ENCODE data around the gene C8G. TPM values are rescaled to one million over a fixed set of nuclear protein-coding genes. Genes with fewer than 3 reads are reported as not detected.

C8G gene
- total and polyA plus RNA-seq, 9 of the 15 experiments (the other 6 are each of a cell fraction or from before 2014, with no cell fraction given): 0.35 to 5.9 (median 2.7) TPM; not detected in 2

DNA sequence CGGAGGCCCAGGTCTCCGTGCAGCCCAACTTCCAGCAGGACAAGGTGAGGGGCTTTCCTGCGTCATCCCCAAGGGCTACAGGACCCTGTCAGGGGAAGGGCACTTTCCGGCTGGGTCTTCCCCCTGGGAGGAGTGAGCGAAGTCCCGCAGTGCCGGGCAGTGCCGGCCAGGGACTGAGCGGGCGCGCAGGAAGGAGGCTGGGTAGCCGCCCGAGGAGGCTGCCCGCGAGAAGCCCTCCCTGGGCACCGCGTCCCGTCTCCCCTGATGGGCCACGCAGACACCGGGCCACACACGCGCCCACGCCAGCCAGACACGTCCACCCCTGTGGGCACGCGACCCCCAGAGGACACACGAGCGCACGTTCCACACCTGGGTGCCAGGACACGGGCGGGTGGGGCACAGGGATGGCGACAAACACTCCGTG lies 32.6 kb downstream of the C8G start:
- POLR2A ChIA-PET: interaction anchor here (1.5 kb wide), 2 partner anchors 11 to 13 kb away, joined by 4 to 5 read pairs; no protein-coding TSS in a partner anchor
- no peaks in the 10 kb centered on the region for H3K9me1 ChIP-seq (ENCODE audit: control insufficient read depth, insufficient read depth, low read length)
- in situ Hi-C loops (cut with MboI) (no loop called here), intact Hi-C loops (cut with micrococcal nuclease) (no loop called here)
- H2AFZ ChIP-seq (ENCODE audit: low read depth, low read length): peak overlapping the region; percentile 97
- H3K4me1 ChIP-seq (replicated peaks in 1 of 2; ENCODE audit: control insufficient read depth in 2 of 2, insufficient read depth in 2 of 2, low read length in 2 of 2): peaks cover 9 to 96% of the 10 kb centered on the region in 2 experiments; a peak in 4 of 5 replicates
- 49% methylated on average over 17 of the region's 33 CpGs for WGBS (ENCODE audit: insufficient coverage, low coverage, missing lambda C conversion rate)
- H3K4me3 ChIP-seq: peak overlapping the region; percentile 54
- H3K27me3 ChIP-seq (ENCODE audit: control insufficient read depth in 2 of 2, insufficient read depth in 2 of 2, low read length in 2 of 2): no peaks in the 10 kb centered on the region
- no peaks in the 10 kb centered on the region for H3K79me2 ChIP-seq (ENCODE audit: control insufficient read depth, insufficient read depth, low read length)
- peak overlapping the region; percentile 82 for H3K4me2 ChIP-seq (ENCODE audit: insufficient read depth, low read length)
- no peaks in the 10 kb centered on the region for H3K36me3 ChIP-seq (ENCODE audit: control insufficient read depth, insufficient read depth, low read length)
- no peaks in the 10 kb centered on the region for H3K9me3 ChIP-seq (replicated peaks; ENCODE audit: control insufficient read depth, insufficient read depth, low read depth, low read length)
- H4K20me1 ChIP-seq (replicated peaks; ENCODE audit: control insufficient read depth, insufficient read depth, low read length): no peaks in the 10 kb centered on the region
- FAIRE-seq (no peak), DNase-seq (ENCODE audit: extremely low read depth in 1 of 4, low spot score in 3 of 4) (no peak), ATAC-seq (no peak)
- peak overlapping the region; percentile 51 to 92; a peak in 3 of 4 replicates for H3K9ac ChIP-seq (ENCODE audit: insufficient read depth in 1 of 2, low read depth in 2 of 2, low read length in 2 of 2)
- no TSS peak for BruUV-seq (replicated peaks)
- peak overlapping the region; percentile 59; the same call in 1 of the 3 replicates for H3K27ac ChIP-seq (ENCODE audit: extremely low read depth, low read depth, low read length)
- TF ChIP-seq, protein P1, sequence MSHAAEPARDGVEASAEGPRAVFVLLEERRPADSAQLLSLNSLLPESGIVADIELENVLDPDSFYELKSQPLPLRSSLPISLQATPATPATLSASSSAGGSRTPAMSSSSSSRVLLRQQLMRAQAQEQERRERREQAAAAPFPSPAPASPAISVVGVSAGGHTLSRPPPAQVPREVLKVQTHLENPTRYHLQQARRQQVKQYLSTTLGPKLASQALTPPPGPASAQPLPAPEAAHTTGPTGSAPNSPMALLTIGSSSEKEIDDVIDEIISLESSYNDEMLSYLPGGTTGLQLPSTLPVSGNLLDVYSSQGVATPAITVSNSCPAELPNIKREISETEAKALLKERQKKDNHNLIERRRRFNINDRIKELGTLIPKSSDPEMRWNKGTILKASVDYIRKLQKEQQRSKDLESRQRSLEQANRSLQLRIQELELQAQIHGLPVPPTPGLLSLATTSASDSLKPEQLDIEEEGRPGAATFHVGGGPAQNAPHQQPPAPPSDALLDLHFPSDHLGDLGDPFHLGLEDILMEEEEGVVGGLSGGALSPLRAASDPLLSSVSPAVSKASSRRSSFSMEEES (CRISPR knock-in tag; IDR thresholded peaks at IDR 0.05): no peak
- TF ChIP-seq NBN (IDR thresholded peaks at IDR 0.05; ENCODE audit: low read depth) (no peak), ZFX (CRISPR knock-in tag; IDR thresholded peaks at IDR 0.05) (0 out of 2 replicates have a peak, but pooled peaks have one; percentile 16), HNRNPL (IDR thresholded peaks at IDR 0.05; ENCODE audit: low read depth, low read length) (peak; percentile 88; the same call in 1 of the 2 replicates), ZNF75A (CRISPR knock-in tag; IDR thresholded peaks at IDR 0.05) (no peak)
- TF ChIP-seq, protein P2, sequence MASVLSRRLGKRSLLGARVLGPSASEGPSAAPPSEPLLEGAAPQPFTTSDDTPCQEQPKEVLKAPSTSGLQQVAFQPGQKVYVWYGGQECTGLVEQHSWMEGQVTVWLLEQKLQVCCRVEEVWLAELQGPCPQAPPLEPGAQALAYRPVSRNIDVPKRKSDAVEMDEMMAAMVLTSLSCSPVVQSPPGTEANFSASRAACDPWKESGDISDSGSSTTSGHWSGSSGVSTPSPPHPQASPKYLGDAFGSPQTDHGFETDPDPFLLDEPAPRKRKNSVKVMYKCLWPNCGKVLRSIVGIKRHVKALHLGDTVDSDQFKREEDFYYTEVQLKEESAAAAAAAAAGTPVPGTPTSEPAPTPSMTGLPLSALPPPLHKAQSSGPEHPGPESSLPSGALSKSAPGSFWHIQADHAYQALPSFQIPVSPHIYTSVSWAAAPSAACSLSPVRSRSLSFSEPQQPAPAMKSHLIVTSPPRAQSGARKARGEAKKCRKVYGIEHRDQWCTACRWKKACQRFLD (CRISPR knock-in tag; IDR thresholded peaks at IDR 0.05): no peak
- TF ChIP-seq, protein P3, sequence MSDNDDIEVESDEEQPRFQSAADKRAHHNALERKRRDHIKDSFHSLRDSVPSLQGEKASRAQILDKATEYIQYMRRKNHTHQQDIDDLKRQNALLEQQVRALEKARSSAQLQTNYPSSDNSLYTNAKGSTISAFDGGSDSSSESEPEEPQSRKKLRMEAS (CRISPR knock-in tag; IDR thresholded peaks at IDR 0.05): 0 out of 2 replicates have a peak, but pooled peaks have one; percentile 32
- CTCF ChIA-PET (ENCODE audit: low intra/inter-chr PET ratio): no interaction called here
